Prostate gland (tissue), 2 donors: Measurements from ENCODE around the gene CACNG5.

Experiments
- POLR2AphosphoS5 ChIP-seq: sonication (generic); formaldehyde crosslinking; IDR thresholded peaks from one replicate; pipeline ENCODE4 v1.6.1; 2017; ENCODE audit warnings: antibody characterized with exemption
- TF ChIP-seq, protein P1 (sequence below), 4 experiments: fragments of 200-600 bp in 2 of 4; fragments of 450-650 bp in 2 of 4; sonication (generic) in 2 of 4; IDR thresholded peaks; 1 replicate in 3 of 4; 2 replicates in 1 of 4; pipeline ENCODE4 v1.5.1; 2016 to 2019; ENCODE audit warnings: antibody characterized with exemption in 4 of 4, mild to moderate bottlenecking in 2 of 4, moderate library complexity in 2 of 4

DNA sequence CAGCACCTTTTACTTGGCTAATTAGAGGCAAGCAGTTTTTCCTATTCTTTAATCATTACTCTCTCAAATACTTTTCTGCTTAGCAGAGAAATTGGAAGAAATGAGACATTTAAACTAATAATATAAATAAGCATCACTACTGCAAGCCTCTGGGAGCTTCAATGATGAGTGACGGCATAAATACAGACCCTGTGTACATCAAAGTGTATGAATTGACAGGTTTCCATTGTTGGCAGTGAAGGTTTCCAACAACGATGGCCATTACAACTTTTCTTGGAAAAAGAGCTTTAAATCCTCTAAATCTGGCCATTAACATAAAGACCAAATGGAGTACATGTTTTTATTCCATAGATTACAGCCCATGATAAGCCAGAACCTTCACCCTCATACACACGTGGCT, 39.4 kb upstream of the CACNG5 start:
- TF ChIP-seq, protein P1, sequence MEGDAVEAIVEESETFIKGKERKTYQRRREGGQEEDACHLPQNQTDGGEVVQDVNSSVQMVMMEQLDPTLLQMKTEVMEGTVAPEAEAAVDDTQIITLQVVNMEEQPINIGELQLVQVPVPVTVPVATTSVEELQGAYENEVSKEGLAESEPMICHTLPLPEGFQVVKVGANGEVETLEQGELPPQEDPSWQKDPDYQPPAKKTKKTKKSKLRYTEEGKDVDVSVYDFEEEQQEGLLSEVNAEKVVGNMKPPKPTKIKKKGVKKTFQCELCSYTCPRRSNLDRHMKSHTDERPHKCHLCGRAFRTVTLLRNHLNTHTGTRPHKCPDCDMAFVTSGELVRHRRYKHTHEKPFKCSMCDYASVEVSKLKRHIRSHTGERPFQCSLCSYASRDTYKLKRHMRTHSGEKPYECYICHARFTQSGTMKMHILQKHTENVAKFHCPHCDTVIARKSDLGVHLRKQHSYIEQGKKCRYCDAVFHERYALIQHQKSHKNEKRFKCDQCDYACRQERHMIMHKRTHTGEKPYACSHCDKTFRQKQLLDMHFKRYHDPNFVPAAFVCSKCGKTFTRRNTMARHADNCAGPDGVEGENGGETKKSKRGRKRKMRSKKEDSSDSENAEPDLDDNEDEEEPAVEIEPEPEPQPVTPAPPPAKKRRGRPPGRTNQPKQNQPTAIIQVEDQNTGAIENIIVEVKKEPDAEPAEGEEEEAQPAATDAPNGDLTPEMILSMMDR (IDR thresholded peaks at IDR 0.05): no peak
- no peak for TF ChIP-seq POLR2AphosphoS5
